NCI-H1092 (cell line): Measurements from ENCODE around the gene EIF2S2.
"Not testable (repeated sequence)": the region's sequence is repeated elsewhere in the genome, so short reads cannot be mapped to it uniquely, and the experiment has no call there.

Experiments
- DNase-seq: peaks from one replicate; lab custom pipeline; 2025; lab: John Stamatoyannopoulos, UW

The EIF2S2 gene

GRCh38 chr20:34111702-34112599 lies at the start of gene EIF2S2:
Gene EIF2S2, minus strand, starts transcription at chr20:34112243. Its CDS starts 133 bp downstream, at chr20:34112110.
- peak; percentile 98 for DNase-seq

GRCh38 chr20:34157697-34158096 lies 45.7 kb upstream of the EIF2S2 start:
- not testable (repeated sequence) for DNase-seq

- DNase-seq: no peak
These were observed 43.8 kb upstream of the EIF2S2 start for GRCh38 chr20:34155836-34156235.

GRCh38 chr20:34153169-34153568 lies 41.1 kb upstream of the EIF2S2 start:
- not testable (repeated sequence) for DNase-seq

GRCh38 chr20:34152073-34152472 lies 40.0 kb upstream of the EIF2S2 start:
- not testable (repeated sequence) for DNase-seq

GRCh38 chr20:34150306-34151000 lies 38.4 kb upstream of the EIF2S2 start:
- DNase-seq: no peak

- DNase-seq: no peak
These were observed 33.3 kb upstream of the EIF2S2 start for GRCh38 chr20:34145280-34145819.

- DNase-seq: no peak
These were observed 31.9 kb upstream of the EIF2S2 start for GRCh38 chr20:34143951-34144350.

GRCh38 chr20:34142121-34142520 lies 30.1 kb upstream of the EIF2S2 start:
- no peak for DNase-seq

GRCh38 chr20:34141293-34141692 lies 29.2 kb upstream of the EIF2S2 start:
- no peak for DNase-seq

GRCh38 chr20:34135525-34136275 lies 23.7 kb upstream of the EIF2S2 start:
- not testable (repeated sequence) for DNase-seq

GRCh38 chr20:34133365-34133860 lies 21.4 kb upstream of the EIF2S2 start:
- not testable (repeated sequence) for DNase-seq

GRCh38 chr20:34132943-34133342 lies 20.9 kb upstream of the EIF2S2 start:
- DNase-seq: not testable (repeated sequence)

- DNase-seq: not testable (repeated sequence)
These were observed 20.4 kb upstream of the EIF2S2 start for GRCh38 chr20:34132491-34132890.

GRCh38 chr20:34131491-34131890 lies 19.4 kb upstream of the EIF2S2 start:
- no peak for DNase-seq

GRCh38 chr20:34129518-34130162 lies 17.6 kb upstream of the EIF2S2 start:
- peak; percentile 74 for DNase-seq

- no peak for DNase-seq
These were observed 15.7 kb upstream of the EIF2S2 start for GRCh38 chr20:34127792-34128191.

GRCh38 chr20:34124469-34125249 lies 12.6 kb upstream of the EIF2S2 start:
- DNase-seq: no peak

- DNase-seq: no peak
These were observed 11.3 kb upstream of the EIF2S2 start for GRCh38 chr20:34123309-34123708.

GRCh38 chr20:34122274-34122980 lies 10.4 kb upstream of the EIF2S2 start:
- DNase-seq: no peak
